IMR-90 (cell line): ENCODE measurements around the gene B3GNT5.

Source experiments
- BHLHE40 ChIP-seq: fragments of 150-350 bp; IDR thresholded peaks from 2 replicates; pipeline ENCODE4 v1.6.1; 2016; ENCODE audit warnings: mild to moderate bottlenecking, low read depth, low read length
- CHD1 ChIP-seq: IDR thresholded peaks from 2 replicates; pipeline ENCODE4 v1.6.1; 2012; ENCODE audit warnings: low read depth, low read length, improper control_type of control experiment
- CTCF ChIP-seq: conservative IDR thresholded peaks from 2 replicates; pipeline ENCODE4 v1.5.1; 2012; ENCODE audit warnings: mild to moderate bottlenecking, low read depth, low read length, improper control_type of control experiment
- ELK1 ChIP-seq: fragments of 150-350 bp; IDR thresholded peaks from 2 replicates; pipeline ENCODE4 v1.6.1; 2016; ENCODE audit warnings: low read depth, mild to moderate bottlenecking, low read length, moderate library complexity, borderline replicate concordance
- FOS ChIP-seq: fragments of 150-350 bp; IDR thresholded peaks from 2 replicates; pipeline ENCODE4 v1.6.1; 2016; ENCODE audit warnings: low read depth, low read length
- MAFK ChIP-seq: IDR thresholded peaks from 2 replicates; pipeline ENCODE4 v1.6.1; 2012; ENCODE audit warnings: low read depth, low read length, improper control_type of control experiment
- MAZ ChIP-seq: IDR thresholded peaks from 2 replicates; pipeline ENCODE4 v1.6.1; 2012; ENCODE audit warnings: low read depth, mild to moderate bottlenecking, low read length, improper control_type of control experiment, moderate library complexity, borderline replicate concordance
- MXI1 ChIP-seq: IDR thresholded peaks from 2 replicates; pipeline ENCODE4 v1.6.1; 2012; ENCODE audit warnings: low read depth, mild to moderate bottlenecking, low read length, moderate library complexity, borderline replicate concordance
- POLR2A ChIP-seq: IDR thresholded peaks from 2 replicates; pipeline ENCODE4 v1.6.1; 2012; ENCODE audit warnings: mild to moderate bottlenecking, low read depth, low read length
- RAD21 ChIP-seq: IDR thresholded peaks from 2 replicates; pipeline ENCODE4 v1.6.1; 2012; ENCODE audit warnings: low read length, improper control_type of control experiment
- RCOR1 ChIP-seq: IDR thresholded peaks from 2 replicates; pipeline ENCODE4 v1.6.1; 2012; ENCODE audit warnings: mild to moderate bottlenecking, low read length, improper control_type of control experiment; ENCODE audit not compliant: insufficient replicate concordance
- RFX5 ChIP-seq: IDR thresholded peaks from 2 replicates; pipeline ENCODE4 v1.8.0; 2012; ENCODE audit warnings: low read depth, mild to moderate bottlenecking, low read length, moderate library complexity
- SMC3 ChIP-seq: fragments of 150-350 bp; IDR thresholded peaks from 2 replicates; pipeline ENCODE4 v1.6.1; 2016; ENCODE audit warnings: low read depth, mild to moderate bottlenecking, antibody characterized with exemption, low read length, moderate library complexity
- USF2 ChIP-seq: fragments of 150-350 bp; IDR thresholded peaks from 2 replicates; pipeline ENCODE4 v1.6.1; 2017; ENCODE audit warnings: mild to moderate bottlenecking, antibody characterized with exemption, low read length, low read depth

- TF ChIP-seq CHD1, result no peak
- TF ChIP-seq CTCF, result no peak
- TF ChIP-seq POLR2A, result no peak
- TF ChIP-seq RAD21, result no peak
- TF ChIP-seq MXI1, result no peak
- no peak for TF ChIP-seq RCOR1
- no peak for TF ChIP-seq USF2
- no peak for TF ChIP-seq SMC3
- TF ChIP-seq MAFK, result no peak
- TF ChIP-seq RFX5, result no peak
- no peak for TF ChIP-seq BHLHE40
- TF ChIP-seq ELK1, result no peak
- TF ChIP-seq MAZ, result no peak
- no peak for TF ChIP-seq FOS
Observed at GRCh38 chr3:183290216-183290615, 37.2 kb downstream of the B3GNT5 start.
